GM10248 (cell line): ENCODE results near the gene RUNX1.

Experiments
- CTCF ChIA-PET: fragments of 300-600 bp; sonication (Branson Sonifier 250); formaldehyde crosslinking; extraction: SDS; loops from one replicate; lab custom pipeline; 2021; ENCODE audit warnings: antibody characterized with exemption; lab: Yijun Ruan, JAX
- POLR2A ChIA-PET: fragments of 350-650 bp; sonication (Branson Sonifier 250); formaldehyde crosslinking; extraction: SDS; loops from one replicate; lab custom pipeline; 2020; ENCODE audit warnings: antibody characterized with exemption; lab: Yijun Ruan, JAX
- DNase-seq: peaks from one replicate; pipeline ENCODE4 v3.0.0; 2012; ENCODE audit errors: extremely low spot score
- CTCF ChIP-seq: IDR thresholded peaks from 2 replicates; pipeline ENCODE4 v1.5.1; 2012; ENCODE audit warnings: mild to moderate bottlenecking, low read depth; ENCODE audit errors: extremely low read depth, missing control alignments, control extremely low read depth

Gene RUNX1

DNA sequence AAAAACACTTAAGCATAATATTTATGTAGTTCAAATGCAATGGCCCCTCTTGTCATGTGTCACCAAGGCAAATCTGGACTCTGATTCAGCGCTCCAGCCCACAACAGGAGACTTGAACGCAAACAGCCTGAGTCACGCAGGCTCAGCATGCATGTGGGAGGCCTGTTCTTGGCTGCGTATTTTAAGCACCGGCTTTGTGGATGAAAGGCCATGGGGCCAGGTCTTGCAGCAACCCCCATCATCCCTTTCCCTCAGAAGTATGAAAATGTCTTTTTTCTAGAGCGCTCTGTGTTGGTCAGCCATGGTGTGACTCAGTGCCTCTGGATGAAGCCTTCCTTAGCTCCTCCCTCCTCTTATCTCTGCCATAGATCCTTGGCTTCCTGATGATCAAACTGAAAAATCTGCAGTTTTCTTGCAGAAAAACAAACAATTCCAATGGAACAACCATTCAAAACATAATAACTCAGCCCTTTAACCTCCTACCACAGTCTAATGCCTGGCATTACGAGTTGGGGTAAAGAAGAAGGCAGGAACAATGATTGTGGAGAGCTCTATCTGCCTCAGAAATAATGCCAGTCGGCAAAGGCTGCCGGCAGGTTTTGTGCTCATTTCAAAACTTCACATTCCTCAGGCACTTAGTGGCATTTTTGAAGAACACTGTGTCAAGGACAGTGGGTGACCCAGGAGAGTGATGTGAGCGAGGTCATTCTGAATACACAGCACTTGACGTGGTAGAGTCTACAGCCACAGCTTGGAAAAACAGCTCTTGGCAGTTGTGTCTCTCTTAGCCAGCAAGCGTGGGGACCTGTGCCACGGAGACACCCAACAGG, 212.8 kb downstream of the RUNX1 start:
- no peak for TF ChIP-seq CTCF
- ChIA-PET POLR2A (interaction anchor here (0.5 kb wide), 1 partner anchor 18 kb away, joined by 3 read pairs; no protein-coding TSS in a partner anchor), CTCF (interaction anchor here (0.9 to 1.7 kb wide), 3 partner anchors 14 to 91 kb away, joined by 3 to 5 read pairs (median 3); no protein-coding TSS in a partner anchor)
- no peak for DNase-seq

- CTCF ChIA-PET: no interaction called here
- POLR2A ChIA-PET: no interaction called here
These were observed 213.6 kb downstream of the RUNX1 start for GRCh38 chr21:34835526-34835925.

DNA sequence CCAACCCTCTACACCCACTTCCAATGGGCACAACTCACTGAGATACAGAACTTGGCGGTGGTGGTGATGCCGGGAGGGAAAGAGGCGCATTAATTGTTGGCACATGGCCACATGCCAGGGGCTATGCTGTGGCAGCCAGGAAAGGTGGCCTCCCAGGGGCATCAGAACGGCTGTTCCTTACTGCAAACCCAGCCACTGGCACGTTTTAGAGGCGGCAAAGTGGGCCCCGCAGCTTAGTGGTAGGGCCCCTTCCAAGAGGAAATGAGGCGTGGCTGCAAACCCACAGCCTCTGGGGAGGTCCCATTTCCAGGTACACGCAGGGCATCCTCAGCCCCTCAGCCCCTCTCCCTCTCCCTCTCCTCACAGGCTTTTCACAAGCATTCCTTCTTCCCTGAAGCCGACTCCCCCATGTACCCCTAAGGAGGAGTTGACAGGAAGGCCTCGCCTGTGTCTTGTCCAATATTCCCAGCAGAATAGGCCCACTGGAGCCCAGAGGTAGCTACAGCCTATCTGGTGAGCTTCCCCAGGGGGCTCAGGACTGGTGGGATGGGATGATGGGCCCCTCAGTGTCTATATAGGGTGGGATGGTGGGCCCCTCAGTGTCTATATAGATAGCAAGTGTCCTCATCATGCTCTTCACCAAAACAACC, 214.1 kb downstream of the RUNX1 start:
- no peak for DNase-seq
- ChIA-PET POLR2A (no interaction called here), CTCF (no interaction called here)
- no peak for TF ChIP-seq CTCF

More at GRCh38 chr21:34835526-34835925, 213.6 kb downstream of the RUNX1 start:
- TF ChIP-seq CTCF: no peak
- no peak for DNase-seq

GRCh38 chr21:34834290-34834689, 214.8 kb downstream of the RUNX1 start:
- ChIA-PET CTCF (no interaction called here), POLR2A (no interaction called here)
- no peak for TF ChIP-seq CTCF
- DNase-seq: no peak

DNA sequence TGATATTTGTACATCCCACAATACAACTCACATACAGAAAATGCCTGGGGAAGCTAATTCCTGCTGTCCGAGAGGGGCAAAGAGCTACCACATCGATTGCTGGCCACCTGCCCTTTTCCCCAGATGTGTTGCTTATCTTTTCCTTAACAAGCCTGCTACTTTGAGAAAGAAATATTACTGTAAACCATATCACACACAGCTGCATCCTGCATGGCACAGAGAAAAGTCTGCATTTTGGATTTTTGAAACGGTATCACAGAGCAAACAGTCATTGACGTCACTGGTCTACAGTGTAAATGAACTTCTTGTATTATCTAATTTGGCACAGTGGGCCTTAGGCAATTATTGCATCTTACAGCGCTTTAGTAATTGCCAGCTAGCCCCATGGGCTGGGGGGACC, 215.6 kb downstream of the RUNX1 start:
- ChIA-PET CTCF (interaction anchor here (2.1 kb wide), 1 partner anchor 11 kb away, joined by 8 read pairs; no protein-coding TSS in a partner anchor), POLR2A (no interaction called here)
- TF ChIP-seq CTCF: no peak
- no peak for DNase-seq

DNA sequence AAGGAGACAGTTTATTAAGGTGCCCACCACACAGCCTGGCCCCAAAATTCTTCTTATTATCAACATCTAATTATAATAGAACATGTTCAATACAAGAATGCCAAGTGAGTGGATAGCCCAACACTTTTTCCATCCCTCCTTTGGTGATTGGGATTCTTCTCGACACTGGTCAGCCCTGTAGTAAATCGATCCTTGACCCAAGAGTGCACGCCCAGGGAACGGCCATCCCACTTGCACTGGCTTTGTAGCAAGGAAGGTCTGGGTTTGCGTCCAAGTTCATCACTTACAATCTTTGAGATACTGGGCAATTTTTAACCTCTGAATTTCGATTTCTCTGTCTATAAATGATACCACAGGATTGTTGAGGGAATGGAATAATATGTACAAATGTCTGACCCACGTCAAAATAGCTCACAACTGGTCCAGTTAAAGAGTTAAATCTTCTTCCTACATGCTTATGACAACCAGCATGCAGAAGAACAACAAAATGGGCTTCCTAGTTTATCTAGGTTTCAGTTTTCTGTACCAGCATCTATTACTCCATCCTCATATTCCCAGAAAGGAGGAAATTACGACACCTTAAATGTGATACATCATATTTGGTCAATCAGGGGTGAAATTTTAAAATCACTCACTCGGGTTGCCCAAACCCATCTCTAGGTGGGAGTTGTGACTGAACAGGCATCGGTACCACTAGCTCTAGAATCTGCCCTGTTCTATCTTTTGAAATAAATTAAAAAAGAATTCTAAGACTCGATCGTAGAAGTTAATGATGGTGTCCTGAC, 218.5 kb downstream of the RUNX1 start:
- DNase-seq: no peak
- ChIA-PET CTCF (no interaction called here), POLR2A (no interaction called here)
- TF ChIP-seq CTCF: no peak
